Aorta (tissue), 5 donors: Measurements from ENCODE around the gene FMNL1. TPM values are rescaled to one million over a fixed set of nuclear protein-coding genes. Genes with fewer than 3 reads are reported as not detected.
"Not testable (repeated sequence)": the region's sequence is repeated elsewhere in the genome, so short reads cannot be mapped to it uniquely, and the experiment has no call there.

Experiments
- ATAC-seq: fragments of 200-7000 bp; cut with Tn5 transposase; one replicate; pipeline ENCODE4 v1.9.1; 2022; ENCODE audit warnings: moderate library complexity; ENCODE audit not compliant: low FRiP score
- DNase-seq, 2 donors: peaks; one replicate each; pipeline ENCODE4 v3.0.0-alpha.2; 2020
- H3K27ac ChIP-seq, 2 donors: one replicate each; pipeline ENCODE4 v1.5.1; 2013; ENCODE audit warnings: low read length in 2 of 2, mild to moderate bottlenecking in 2 of 2, moderate library complexity in 2 of 2, control low read depth in 1 of 2, inconsistent platforms in 1 of 2, low read depth in 1 of 2
- H3K27me3 ChIP-seq, 2 donors: one replicate each; pipeline ENCODE4 v1.6.1; 2013; ENCODE audit warnings: control low read depth in 1 of 2, low read length in 1 of 2, mild to moderate bottlenecking in 1 of 2, moderate library complexity in 1 of 2; ENCODE audit not compliant: insufficient read depth in 2 of 2, control insufficient read depth in 1 of 2
- H3K36me3 ChIP-seq, 2 donors: one replicate each; pipeline ENCODE4 v1.6.1; 2013; ENCODE audit warnings: control low read depth in 1 of 2, low read length in 1 of 2, mild to moderate bottlenecking in 1 of 2; ENCODE audit not compliant: insufficient read depth in 2 of 2, control insufficient read depth in 1 of 2
- H3K4me1 ChIP-seq, 2 donors: one replicate each; pipeline ENCODE4 v1.6.1; 2013; ENCODE audit warnings: low read length in 2 of 2, control low read depth in 1 of 2, mild to moderate bottlenecking in 1 of 2, moderate library complexity in 1 of 2; ENCODE audit not compliant: insufficient read depth in 2 of 2, control insufficient read depth in 1 of 2
- H3K4me3 ChIP-seq, 2 donors: one replicate each; pipeline ENCODE4 v1.5.1; 2013; ENCODE audit warnings: low read length in 2 of 2, control low read depth in 1 of 2, mild to moderate bottlenecking in 1 of 2
- H3K9me3 ChIP-seq: one replicate; pipeline ENCODE4 v1.6.1; 2013; ENCODE audit warnings: mild to moderate bottlenecking, low read length; ENCODE audit not compliant: control insufficient read depth
- WGBS, 2 donors: extraction: QIAGEN DNeasy Blood & Tissue Kit; methylation state at CpG; one replicate each; pipeline ENCODE4 v1.1.7; 2013; 5-methylcytosine and 5-hydroxymethylcytosine counted together
- intact Hi-C, 2 donors: fragments of 100-400 bp; cut with DNase I; formaldehyde crosslinking; loops; one replicate each; pipeline versions ENCODE4 v1.14.2 to v1.15.0; 2022
- polyA plus RNA-seq, 2 donors: library from polyadenylated mRNA; stranded (reverse); fragments of 200-250 nt; gene quantifications; one replicate each; pipeline ENCODE4 v1.2.3, GENCODE V29; 2013
- total RNA-seq, 2 donors: library from RNA; stranded (reverse); fragmentation: NEBNext Ultra II Directional; extraction: Animal tissue kit (Norgen Biotek cat#: 25700); gene quantifications; one replicate each; pipeline ENCODE4 v1.2.1, GENCODE V29; 2021
- donor health status: healthy with polysubstance abuse.
- donor health status: Bipolar disorder and iron deficiency.
- donor health status: DM: no; HTN: no; CAD: no.
- donor health status: DM: no; HTN: no; CAD: no.
- donor health status: DM: yes; HTN: yes; CAD: no.

FMNL1 gene
- total and polyA plus RNA-seq, 4 donors: 2.2 to 51.7 (median 18.0) TPM

DNA sequence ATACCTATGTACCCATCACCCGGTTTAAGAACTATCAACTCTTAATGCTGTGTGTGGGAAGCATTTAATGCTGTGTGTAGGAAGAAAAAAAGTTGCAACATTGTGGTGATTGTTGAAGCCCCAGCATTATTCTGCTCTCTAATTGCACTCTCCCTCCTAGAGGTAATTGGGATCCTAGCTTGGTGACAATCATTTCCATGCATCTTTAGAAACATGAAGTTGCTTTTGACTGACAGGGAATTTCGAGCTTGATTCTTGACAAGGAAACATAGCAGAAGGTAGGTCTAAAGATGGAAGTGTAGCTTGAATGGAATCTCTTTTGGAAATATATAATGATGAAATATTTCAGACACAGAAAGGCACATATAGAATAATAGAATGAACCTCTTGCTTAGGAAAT lies 32.7 kb upstream of the FMNL1 start:
- H3K4me1 ChIP-seq: no peaks in the 10 kb centered on the region
- H3K9me3 ChIP-seq: no peaks in the 10 kb centered on the region
- H3K4me3 ChIP-seq: no peak overlapping the region
- H3K36me3 ChIP-seq: no peaks in the 10 kb centered on the region
- no peak overlapping the region for H3K27ac ChIP-seq
- ATAC-seq (no peak), DNase-seq (no peak)
- intact Hi-C loops: no loop called here
- H3K27me3 ChIP-seq: peaks cover 0 to 1% of the 10 kb centered on the region in 2 donors
- WGBS, 2 donors: 79 to 83% methylated on average over 2 of the region's 2 CpGs

GRCh38 chr17:45190503-45191255 lies 31.0 kb upstream of the FMNL1 start:
- Histone ChIP-seq H3K27ac (no peak overlapping the region), H3K4me3 (no peak overlapping the region), H3K4me1 (no peaks in the 10 kb centered on the region), H3K9me3 (no peaks in the 10 kb centered on the region), H3K27me3 (peaks cover 0 to 1% of the 10 kb centered on the region in 2 donors), H3K36me3 (no peaks in the 10 kb centered on the region)
- ATAC-seq (no peak), DNase-seq (no peak)
- intact Hi-C loops: no loop called here
- WGBS, 2 donors: 76 to 77% methylated on average over 11 of the region's 11 CpGs

DNA sequence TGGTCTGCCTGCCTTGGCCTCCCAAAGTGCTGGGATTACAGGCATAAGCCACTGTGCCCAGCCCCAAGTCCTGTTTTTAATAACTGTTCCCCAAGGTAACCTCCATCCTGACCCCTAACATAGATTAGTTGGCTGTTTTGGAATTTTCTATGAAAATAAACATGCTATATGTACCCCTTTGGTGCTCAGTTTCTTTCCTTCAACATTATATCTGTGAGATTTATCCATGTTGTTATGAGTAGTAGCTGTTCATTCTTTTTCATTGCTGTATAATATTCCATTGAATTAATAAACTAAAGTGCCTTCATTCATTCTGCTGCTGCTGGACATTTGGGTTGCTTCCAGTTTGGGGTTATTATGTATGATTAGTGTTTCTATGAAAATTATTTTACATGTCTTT lies 26.3 kb upstream of the FMNL1 start:
- Histone ChIP-seq H3K4me3 (no peak overlapping the region), H3K9me3 (no peaks in the 10 kb centered on the region), H3K27me3 (no peaks in the 10 kb centered on the region), H3K36me3 (no peaks in the 10 kb centered on the region), H3K4me1 (no peaks in the 10 kb centered on the region), H3K27ac (no peak overlapping the region)
- DNase-seq (no peak), ATAC-seq (no peak)
- intact Hi-C loops: no loop called here

GRCh38 chr17:45197108-45197507 lies 24.6 kb upstream of the FMNL1 start:
- H3K27me3 ChIP-seq: no peaks in the 10 kb centered on the region
- WGBS, 2 donors: 77 to 84% methylated on average over 6 of the region's 6 CpGs
- intact Hi-C loops: loop anchor here (1.0 to 2.0 kb wide), 3 partner anchors 45 to 62 kb away; partner anchors contain the start of genes ACBD4 (in 2 of the 2) and HEXIM1 (in 1 of the 2)
- no peaks in the 10 kb centered on the region for H3K36me3 ChIP-seq
- H3K9me3 ChIP-seq: no peaks in the 10 kb centered on the region
- DNase-seq: no peak
- H3K4me1 ChIP-seq: no peaks in the 10 kb centered on the region
- ATAC-seq: no peak
- no peak overlapping the region for H3K4me3 ChIP-seq
- H3K27ac ChIP-seq: no peak overlapping the region

- WGBS, 2 donors: 2 to 3% methylated on average over 15 to 16 of the region's 16 CpGs
- ATAC-seq: peak; percentile 97
- intact Hi-C loops: loop anchor here (1.0 to 2.0 kb wide), 3 partner anchors 45 to 62 kb away; partner anchors contain the start of genes ACBD4 (in 2 of the 2) and HEXIM1 (in 1 of the 2)
- peak; percentile 94 to 98 for DNase-seq
- H3K36me3 ChIP-seq: no peaks in the 10 kb centered on the region
- H3K4me1 ChIP-seq: no peaks in the 10 kb centered on the region
- H3K27me3 ChIP-seq: no peaks in the 10 kb centered on the region
- H3K4me3 ChIP-seq: no peak overlapping the region
- H3K27ac ChIP-seq: no peak overlapping the region
- H3K9me3 ChIP-seq: no peaks in the 10 kb centered on the region
Measured at GRCh38 chr17:45197555-45198334, 23.9 kb upstream of the FMNL1 start.

GRCh38 chr17:45200701-45201100 lies 21.0 kb upstream of the FMNL1 start:
- Histone ChIP-seq H3K9me3 (no peaks in the 10 kb centered on the region), H3K36me3 (no peaks in the 10 kb centered on the region), H3K4me3 (no peak overlapping the region), H3K4me1 (no peaks in the 10 kb centered on the region), H3K27me3 (no peaks in the 10 kb centered on the region), H3K27ac (no peak overlapping the region)
- 90 to 91% methylated on average over 9 of the region's 9 CpGs for WGBS, 2 donors
- intact Hi-C loops: no loop called here
- ATAC-seq (no peak), DNase-seq (no peak)

DNA sequence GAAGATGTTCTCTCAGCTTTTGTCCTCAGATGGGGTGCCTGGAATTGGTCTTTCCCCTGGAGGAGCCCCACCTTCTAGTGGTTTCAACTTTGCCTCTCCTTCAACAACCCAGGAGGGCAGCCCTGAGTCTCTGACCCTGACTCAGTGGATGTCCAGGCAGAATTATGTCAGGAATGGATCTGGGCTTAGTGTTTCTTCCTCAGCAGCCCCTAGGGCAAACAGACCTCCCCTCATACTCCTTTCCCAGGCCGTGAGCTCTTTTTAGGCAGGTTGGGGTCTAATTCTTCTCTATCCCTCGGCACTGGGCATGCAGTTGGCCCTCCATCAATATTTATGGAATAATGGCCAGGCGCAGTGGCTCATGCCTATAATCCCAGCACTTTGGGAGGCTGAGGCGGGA lies 20.2 kb upstream of the FMNL1 start:
- no peak overlapping the region for H3K27ac ChIP-seq

DNA sequence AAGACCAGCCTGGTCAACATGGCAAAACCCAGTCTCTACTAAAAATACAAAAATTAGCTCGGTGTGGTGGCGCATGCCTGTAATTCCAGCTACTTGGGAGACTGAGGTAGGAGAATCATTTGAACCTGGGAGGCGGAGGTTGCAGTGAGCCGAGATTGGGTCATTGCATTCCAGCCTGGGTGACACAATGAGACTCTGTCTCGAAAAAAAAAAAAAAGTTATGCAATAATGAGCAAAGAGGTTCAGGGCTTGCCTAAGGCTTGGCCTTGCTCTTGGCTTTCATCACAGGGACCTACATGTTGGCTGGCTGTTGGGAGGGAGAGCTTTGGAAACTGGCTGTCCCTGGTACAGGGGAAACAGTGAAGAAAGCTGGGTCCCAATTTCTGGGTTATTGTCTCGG lies 19.8 kb upstream of the FMNL1 start:
- H3K9me3 ChIP-seq, H3K4me3 ChIP-seq, H3K36me3 ChIP-seq, DNase-seq, intact Hi-C loops, H3K27me3 ChIP-seq, H3K27ac ChIP-seq, H3K4me1 ChIP-seq: not testable (repeated sequence)
- WGBS, 2 donors: 86 to 90% methylated on average over 6 of the region's 6 CpGs
- peak; percentile 77 for ATAC-seq

More for the DNA sequence above, 20.2 kb upstream of the FMNL1 start:
- Histone ChIP-seq H3K4me1 (no peaks in the 10 kb centered on the region), H3K4me3 (no peak overlapping the region), H3K36me3 (no peaks in the 10 kb centered on the region), H3K9me3 (no peaks in the 10 kb centered on the region), H3K27me3 (no peaks in the 10 kb centered on the region)
- intact Hi-C loops: no loop called here
- DNase-seq (no peak), ATAC-seq (no peak)
- WGBS, 2 donors: 96 to 98% methylated on average over 4 of the region's 4 CpGs
